DOHH2 (cell line): ENCODE results near the gene QKI.

ENCODE experiments used
- CTCF ChIP-seq: fragments of 200-600 bp; sonication (generic); IDR thresholded peaks from one replicate; pipeline ENCODE4 v1.5.1; 2014; ENCODE audit warnings: antibody characterized with exemption, mild to moderate bottlenecking, low read depth, low read length; ENCODE audit not compliant: poor library complexity, severe bottlenecking
- EZH2phosphoT487 ChIP-seq: fragments of 200-600 bp; sonication (generic); IDR thresholded peaks from 2 replicates; pipeline ENCODE4 v1.6.1; 2017; ENCODE audit warnings: borderline replicate concordance, mild to moderate bottlenecking, antibody characterized with exemption, low read length, moderate library complexity, mixed read lengths

- TF ChIP-seq CTCF (no peak), EZH2phosphoT487 (no peak)
Measured at GRCh38 chr6:163380216-163380615, 34.3 kb upstream of the QKI start.
